Mesothelial cell of epicardium (in vitro differentiated cells): ENCODE results near the gene MMP23B. TPM values are rescaled to one million over a fixed set of nuclear protein-coding genes. Genes with fewer than 3 reads are reported as not detected.

Source experiments
- DNase-seq, 2 experiments: peaks; one replicate each; pipeline ENCODE4 v3.0.0; 2021; ENCODE audit warnings: low spot score in 2 of 2; ENCODE audit not compliant: unreplicated experiment in 2 of 2
- H3K27ac Mint-ChIP-seq: 2 replicates; pipeline ENCODE4 v1.8.0; 2021; ENCODE audit warnings: mixed read lengths
- H3K27me3 Mint-ChIP-seq: 2 replicates; pipeline ENCODE4 v1.8.0; 2021; ENCODE audit warnings: low read depth, mixed read lengths
- H3K36me3 Mint-ChIP-seq: 2 replicates; pipeline ENCODE4 v1.8.0; 2021; ENCODE audit warnings: mixed read lengths
- H3K4me1 Mint-ChIP-seq: 2 replicates; pipeline ENCODE4 v1.8.0; 2021; ENCODE audit warnings: mixed read lengths
- H3K4me3 Mint-ChIP-seq: 2 replicates; pipeline ENCODE4 v1.8.0; 2021; ENCODE audit warnings: mild to moderate bottlenecking, moderate library complexity, mixed read lengths
- H3K9me3 Mint-ChIP-seq: 2 replicates; pipeline ENCODE4 v1.8.0; 2021; ENCODE audit warnings: mixed read lengths
- total RNA-seq: library from RNA; stranded (reverse); gene quantifications from 3 replicates; pipeline ENCODE4 v1.2.1, GENCODE V29; 2021
- TF ChIP-seq, protein P1 (sequence below): fragments of 200-600 bp; sonication (generic); IDR thresholded peaks from one replicate; pipeline ENCODE4 v1.5.0; 2021; ENCODE audit warnings: antibody characterized with exemption; ENCODE audit not compliant: unreplicated experiment

MMP23B gene
- total RNA-seq, 1 donor from 2014 or later, result 63.8 TPM

DNA sequence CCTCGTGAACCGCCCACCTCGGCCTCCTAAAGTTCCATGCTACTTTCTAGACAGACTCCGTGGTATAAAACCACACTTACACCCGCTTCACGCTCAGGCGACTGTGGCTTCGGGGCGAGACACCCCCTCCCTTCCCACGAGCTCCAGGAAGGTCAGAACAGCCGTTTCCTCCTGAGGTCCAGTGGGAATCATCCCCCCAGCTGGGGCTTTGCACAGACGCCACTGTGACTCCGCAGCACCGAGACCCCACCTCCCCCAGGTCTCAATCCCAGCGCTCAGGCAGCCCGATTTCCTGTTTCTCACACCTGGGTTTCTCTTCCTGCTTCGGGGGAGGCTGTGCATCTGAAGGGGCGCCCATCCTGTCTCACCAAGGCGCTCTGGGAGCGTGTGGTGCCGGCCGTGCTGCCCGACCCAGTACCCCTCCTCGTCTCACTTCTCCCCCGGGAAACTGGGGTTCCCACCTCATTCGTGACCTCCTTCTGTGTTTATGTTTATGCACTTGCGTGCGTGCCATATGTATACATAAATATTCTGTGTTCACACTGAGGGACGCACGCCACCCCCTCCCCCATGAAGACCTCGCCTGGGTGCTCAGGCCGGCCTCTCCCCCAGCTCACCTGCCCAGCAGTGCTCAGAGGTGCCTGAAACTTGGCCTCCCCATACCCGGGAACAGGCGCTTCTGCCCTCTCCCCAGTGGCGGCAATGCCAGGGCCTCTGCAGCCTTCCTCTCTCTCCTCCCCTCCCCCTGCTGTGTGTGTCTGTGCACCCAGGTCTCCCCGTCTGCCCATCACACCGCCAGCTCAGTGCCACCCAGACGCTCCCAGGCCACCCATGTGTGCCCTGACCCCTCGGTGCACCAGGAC lies 46.0 kb downstream of the MMP23B start:
- Mint-ChIP-seq H3K36me3 (peaks cover 9% of the 10 kb centered on the region), H3K4me3 (no peak overlapping the region), H3K27me3 (no peaks in the 10 kb centered on the region), H3K4me1 (no peaks in the 10 kb centered on the region), H3K9me3 (no peaks in the 10 kb centered on the region), H3K27ac (no peak overlapping the region)
- DNase-seq, result no peak
- TF ChIP-seq, protein P1, sequence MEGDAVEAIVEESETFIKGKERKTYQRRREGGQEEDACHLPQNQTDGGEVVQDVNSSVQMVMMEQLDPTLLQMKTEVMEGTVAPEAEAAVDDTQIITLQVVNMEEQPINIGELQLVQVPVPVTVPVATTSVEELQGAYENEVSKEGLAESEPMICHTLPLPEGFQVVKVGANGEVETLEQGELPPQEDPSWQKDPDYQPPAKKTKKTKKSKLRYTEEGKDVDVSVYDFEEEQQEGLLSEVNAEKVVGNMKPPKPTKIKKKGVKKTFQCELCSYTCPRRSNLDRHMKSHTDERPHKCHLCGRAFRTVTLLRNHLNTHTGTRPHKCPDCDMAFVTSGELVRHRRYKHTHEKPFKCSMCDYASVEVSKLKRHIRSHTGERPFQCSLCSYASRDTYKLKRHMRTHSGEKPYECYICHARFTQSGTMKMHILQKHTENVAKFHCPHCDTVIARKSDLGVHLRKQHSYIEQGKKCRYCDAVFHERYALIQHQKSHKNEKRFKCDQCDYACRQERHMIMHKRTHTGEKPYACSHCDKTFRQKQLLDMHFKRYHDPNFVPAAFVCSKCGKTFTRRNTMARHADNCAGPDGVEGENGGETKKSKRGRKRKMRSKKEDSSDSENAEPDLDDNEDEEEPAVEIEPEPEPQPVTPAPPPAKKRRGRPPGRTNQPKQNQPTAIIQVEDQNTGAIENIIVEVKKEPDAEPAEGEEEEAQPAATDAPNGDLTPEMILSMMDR, result no peak

DNA sequence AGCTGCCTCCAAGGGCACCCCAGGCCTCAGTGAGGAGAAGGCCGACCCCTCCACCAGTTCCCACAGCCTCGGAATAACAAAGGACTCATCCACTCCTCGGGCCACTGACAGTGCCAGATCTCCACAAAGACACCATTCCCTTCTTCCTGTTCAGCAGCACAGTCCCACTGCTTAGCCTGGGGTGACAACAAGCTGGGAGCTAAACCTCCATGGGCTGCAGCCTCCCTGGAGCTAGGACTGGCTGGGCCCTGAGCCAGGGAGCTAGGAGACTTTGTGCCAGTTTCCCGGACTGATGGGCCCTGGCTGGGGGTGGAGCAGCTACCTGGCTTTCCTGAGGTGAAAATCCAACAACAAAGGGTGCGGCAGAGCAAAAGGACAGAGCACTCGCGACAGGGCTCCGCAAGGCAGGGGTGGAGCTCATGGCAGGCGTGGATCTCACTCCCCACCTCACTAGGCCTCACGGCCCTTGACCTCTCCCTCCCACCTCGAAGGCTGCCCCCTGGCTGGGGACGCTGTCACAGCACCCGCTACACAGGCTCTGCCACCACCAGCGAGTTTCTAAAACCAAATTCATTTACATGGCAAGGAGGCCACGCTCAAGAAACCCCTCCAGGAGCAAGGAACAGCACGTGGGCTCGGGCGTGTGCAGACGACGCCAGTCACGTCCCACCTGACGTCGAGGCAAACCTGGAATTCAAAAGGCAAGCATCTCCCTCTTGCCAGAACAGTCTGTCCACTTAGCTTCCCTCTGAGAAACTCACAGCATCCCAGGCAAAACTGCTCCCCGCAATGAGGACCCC lies 46.8 kb downstream of the MMP23B start:
- Mint-ChIP-seq H3K4me1 (peaks cover 3% of the 10 kb centered on the region), H3K27ac (peak overlapping the region; percentile 25), H3K36me3 (peaks cover 8% of the 10 kb centered on the region), H3K9me3 (no peaks in the 10 kb centered on the region), H3K4me3 (no peak overlapping the region), H3K27me3 (no peaks in the 10 kb centered on the region)
- TF ChIP-seq, protein P1, result no peak
- no peak for DNase-seq

DNA sequence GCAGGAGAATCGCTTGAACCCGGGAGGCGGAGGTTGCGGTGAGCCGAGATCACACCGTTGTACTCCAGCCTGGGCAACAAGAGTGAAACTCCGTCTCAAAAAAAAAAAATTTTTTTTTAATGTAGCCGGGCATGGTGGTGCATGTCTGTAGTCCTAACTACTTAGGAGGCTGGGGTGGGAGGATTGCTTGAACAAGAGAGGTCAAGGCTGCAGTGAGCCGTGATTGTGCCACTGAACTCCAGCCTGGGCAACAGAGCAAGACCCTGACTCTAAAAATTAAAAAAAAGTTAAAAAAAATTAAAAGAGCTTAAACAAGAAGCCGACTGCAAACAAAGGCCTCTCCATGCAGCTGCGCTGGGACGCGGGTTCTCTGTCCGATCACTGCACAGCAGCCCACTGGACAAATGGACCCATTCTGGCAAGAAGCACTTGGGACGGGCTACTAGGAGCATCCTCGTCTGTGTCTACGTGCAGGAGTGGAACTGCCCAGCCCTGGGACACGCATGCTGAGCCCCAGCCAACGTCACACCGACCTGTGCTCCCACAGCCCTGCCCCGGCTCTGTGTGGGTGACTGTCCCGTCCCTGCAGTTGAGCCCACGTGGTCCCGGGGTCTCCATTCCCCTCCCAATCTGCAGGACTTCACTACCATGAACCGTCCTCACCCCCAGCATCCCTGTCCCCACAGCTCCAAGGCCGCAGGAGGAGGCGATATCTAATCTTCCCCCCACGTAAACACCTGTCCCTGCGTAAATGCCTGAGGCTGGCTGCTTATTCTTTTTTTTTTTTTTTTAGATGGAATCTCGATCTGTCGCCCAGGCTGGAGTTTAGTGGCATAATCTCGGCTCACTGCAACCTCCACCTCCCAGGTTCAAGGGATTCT lies 48.3 kb downstream of the MMP23B start:
- TF ChIP-seq, protein P1, result no peak
- Mint-ChIP-seq H3K27me3 (no peaks in the 10 kb centered on the region), H3K27ac (peak overlapping the region; percentile 39), H3K36me3 (peaks cover 6% of the 10 kb centered on the region), H3K4me1 (peaks cover 4% of the 10 kb centered on the region), H3K4me3 (no peak overlapping the region), H3K9me3 (no peaks in the 10 kb centered on the region)
- DNase-seq, result no peak

DNA sequence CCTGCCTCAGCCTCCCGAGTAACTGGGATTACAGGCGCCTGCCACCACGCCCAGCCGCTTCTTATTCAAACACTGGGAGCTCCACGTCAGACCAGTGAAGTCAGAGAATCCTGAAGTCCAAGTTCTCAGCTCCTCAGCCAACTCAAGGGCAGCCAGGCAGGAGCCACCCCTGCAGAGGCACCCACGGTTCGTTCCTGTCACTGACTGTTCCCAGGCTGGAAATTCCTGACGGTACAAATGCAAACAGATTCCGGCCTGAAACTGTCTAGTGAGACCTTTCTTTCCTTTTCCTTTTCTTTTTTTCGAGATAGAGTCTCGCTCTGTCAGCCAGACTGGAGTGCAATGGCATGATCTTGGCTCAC lies 48.9 kb downstream of the MMP23B start:
- Mint-ChIP-seq H3K4me1 (peaks cover 6% of the 10 kb centered on the region), H3K4me3 (no peak overlapping the region), H3K27me3 (no peaks in the 10 kb centered on the region), H3K36me3 (peaks cover 8% of the 10 kb centered on the region), H3K9me3 (no peaks in the 10 kb centered on the region), H3K27ac (peak overlapping the region; percentile 39)
- no peak for DNase-seq
- TF ChIP-seq, protein P1, result no peak
